Gastroesophageal sphincter (tissue), 3 donors: ENCODE measurements around the gene KRTAP12-3.

ENCODE experiments used
- POLR2A ChIP-seq, 2 donors: fragments of 450-650 bp; IDR thresholded peaks; one replicate each; pipeline ENCODE4 v1.6.1; 2017; ENCODE audit warnings: antibody characterized with exemption in 2 of 2, mild to moderate bottlenecking in 2 of 2, moderate library complexity in 1 of 2
- POLR2AphosphoS5 ChIP-seq: sonication (generic); formaldehyde crosslinking; IDR thresholded peaks from one replicate; pipeline ENCODE4 v1.6.1; 2017; ENCODE audit warnings: antibody characterized with exemption
- TF ChIP-seq, protein P1 (sequence below), 4 experiments: fragments of 200-600 bp in 2 of 4; fragments of 450-650 bp in 2 of 4; sonication (generic) in 1 of 4; IDR thresholded peaks; one replicate each; pipeline ENCODE4 v1.5.1; 2017 to 2019; ENCODE audit warnings: antibody characterized with exemption in 4 of 4, mild to moderate bottlenecking in 2 of 4, moderate library complexity in 2 of 4

GRCh38 chr21:44692798-44693512 is 35.2 kb downstream of the KRTAP12-3 start:
- TF ChIP-seq, protein P1, sequence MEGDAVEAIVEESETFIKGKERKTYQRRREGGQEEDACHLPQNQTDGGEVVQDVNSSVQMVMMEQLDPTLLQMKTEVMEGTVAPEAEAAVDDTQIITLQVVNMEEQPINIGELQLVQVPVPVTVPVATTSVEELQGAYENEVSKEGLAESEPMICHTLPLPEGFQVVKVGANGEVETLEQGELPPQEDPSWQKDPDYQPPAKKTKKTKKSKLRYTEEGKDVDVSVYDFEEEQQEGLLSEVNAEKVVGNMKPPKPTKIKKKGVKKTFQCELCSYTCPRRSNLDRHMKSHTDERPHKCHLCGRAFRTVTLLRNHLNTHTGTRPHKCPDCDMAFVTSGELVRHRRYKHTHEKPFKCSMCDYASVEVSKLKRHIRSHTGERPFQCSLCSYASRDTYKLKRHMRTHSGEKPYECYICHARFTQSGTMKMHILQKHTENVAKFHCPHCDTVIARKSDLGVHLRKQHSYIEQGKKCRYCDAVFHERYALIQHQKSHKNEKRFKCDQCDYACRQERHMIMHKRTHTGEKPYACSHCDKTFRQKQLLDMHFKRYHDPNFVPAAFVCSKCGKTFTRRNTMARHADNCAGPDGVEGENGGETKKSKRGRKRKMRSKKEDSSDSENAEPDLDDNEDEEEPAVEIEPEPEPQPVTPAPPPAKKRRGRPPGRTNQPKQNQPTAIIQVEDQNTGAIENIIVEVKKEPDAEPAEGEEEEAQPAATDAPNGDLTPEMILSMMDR (IDR thresholded peaks at IDR 0.05): no peak
- TF ChIP-seq POLR2AphosphoS5: no peak
- TF ChIP-seq POLR2A (IDR thresholded peaks at IDR 0.05): no peak
